Kidney epithelial cell (primary cell): ENCODE data around the gene OSBPL5. TPM values are rescaled to one million over a fixed set of nuclear protein-coding genes. Genes with fewer than 3 reads are reported as not detected.

Experiments
- DNase-seq: peaks from one replicate; pipeline ENCODE4 v3.0.0-alpha.2; 2010; ENCODE audit warnings: low read depth
- H3K27me3 ChIP-seq: 2 replicates; pipeline ENCODE4 v1.6.0; 2011; ENCODE audit warnings: low read length; ENCODE audit not compliant: control insufficient read depth, insufficient read depth
- H3K36me3 ChIP-seq: 2 replicates; pipeline ENCODE4 v1.5.1; 2011; ENCODE audit warnings: low read length; ENCODE audit not compliant: control insufficient read depth, insufficient read depth
- H3K4me3 ChIP-seq: 2 replicates; pipeline ENCODE4 v1.5.1; 2011; ENCODE audit warnings: low read depth, mild to moderate bottlenecking, control low read depth, low read length
- CTCF ChIP-seq: IDR thresholded peaks from 2 replicates; pipeline ENCODE4 v1.5.1; 2011; ENCODE audit warnings: mild to moderate bottlenecking, moderate library complexity, low read length, control low read depth, inconsistent platforms; ENCODE audit not compliant: insufficient read depth, poor library complexity, severe bottlenecking
- total RNA-seq: library from RNA; depleted of rRNA; stranded (reverse); fragments of >200 nt; gene quantifications from 2 replicates; pipeline ENCODE4 v1.2.3, GENCODE V29; 2015

The OSBPL5 gene
- total RNA-seq, 1 donor from 2014 or later, result 10.2 TPM

- TF ChIP-seq CTCF, result no peak
- H3K4me3 ChIP-seq, result no peak overlapping the region
Observed at GRCh38 chr11:3091081-3091845, 73.8 kb downstream of the OSBPL5 start.

GRCh38 chr11:3090096-3090901 is 74.8 kb downstream of the OSBPL5 start:
- H3K27me3 ChIP-seq, result peaks cover 2% of the 10 kb centered on the region
- TF ChIP-seq CTCF, result no peak
- no peak overlapping the region for H3K4me3 ChIP-seq
- DNase-seq, result no peak
- H3K36me3 ChIP-seq, result no peaks in the 10 kb centered on the region

More at GRCh38 chr11:3091081-3091845, 73.8 kb downstream of the OSBPL5 start:
- H3K27me3 ChIP-seq, result no peaks in the 10 kb centered on the region
- DNase-seq, result no peak
- no peaks in the 10 kb centered on the region for H3K36me3 ChIP-seq

GRCh38 chr11:3089236-3090061 is 75.7 kb downstream of the OSBPL5 start:
- Histone ChIP-seq H3K27me3 (peaks cover 3% of the 10 kb centered on the region), H3K4me3 (no peak overlapping the region), H3K36me3 (no peaks in the 10 kb centered on the region)
- no peak for TF ChIP-seq CTCF
- DNase-seq, result no peak

GRCh38 chr11:3088806-3089205 is 76.3 kb downstream of the OSBPL5 start:
- Histone ChIP-seq H3K36me3 (no peaks in the 10 kb centered on the region), H3K4me3 (no peak overlapping the region), H3K27me3 (peaks cover 3% of the 10 kb centered on the region)
- no peak for TF ChIP-seq CTCF
- DNase-seq, result no peak

GRCh38 chr11:3087821-3088800 is 77.0 kb downstream of the OSBPL5 start:
- no peak for DNase-seq
- Histone ChIP-seq H3K4me3 (no peak overlapping the region), H3K36me3 (no peaks in the 10 kb centered on the region), H3K27me3 (peaks cover 6% of the 10 kb centered on the region)
- no peak for TF ChIP-seq CTCF
